ENCODE results near the gene ATP1A4.
"Not testable (repeated sequence)": the region's sequence is repeated elsewhere in the genome, so short reads cannot be mapped to it uniquely, and the experiment has no call there.

ATP1A4 gene

DNA sequence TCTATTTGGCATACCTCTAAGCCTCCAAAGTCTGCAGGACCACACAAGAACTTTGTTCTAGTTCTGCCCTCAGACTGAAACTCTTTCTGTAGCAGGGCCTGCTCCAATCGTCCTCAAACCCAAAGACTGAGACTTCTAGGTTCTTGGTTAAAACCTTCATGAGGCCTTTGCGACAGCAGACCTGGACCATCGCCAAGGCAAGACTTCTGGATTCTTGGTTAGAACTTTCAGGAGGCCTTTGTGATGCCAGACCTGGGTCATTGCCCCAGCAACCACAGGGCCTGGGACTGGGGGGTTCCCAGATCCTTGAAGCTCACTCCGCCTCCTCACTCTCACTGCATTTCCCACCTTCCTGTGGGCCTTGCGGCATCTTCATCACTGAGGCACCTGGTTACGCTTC lies at the start of gene ATP1A4:
TSS of gene ATP1A4 (plus strand) at position 301 of the 400 bp plus-strand sequence. CDS start 438 bp downstream, outside the sequence.
- no peak for DNase-seq

DNA sequence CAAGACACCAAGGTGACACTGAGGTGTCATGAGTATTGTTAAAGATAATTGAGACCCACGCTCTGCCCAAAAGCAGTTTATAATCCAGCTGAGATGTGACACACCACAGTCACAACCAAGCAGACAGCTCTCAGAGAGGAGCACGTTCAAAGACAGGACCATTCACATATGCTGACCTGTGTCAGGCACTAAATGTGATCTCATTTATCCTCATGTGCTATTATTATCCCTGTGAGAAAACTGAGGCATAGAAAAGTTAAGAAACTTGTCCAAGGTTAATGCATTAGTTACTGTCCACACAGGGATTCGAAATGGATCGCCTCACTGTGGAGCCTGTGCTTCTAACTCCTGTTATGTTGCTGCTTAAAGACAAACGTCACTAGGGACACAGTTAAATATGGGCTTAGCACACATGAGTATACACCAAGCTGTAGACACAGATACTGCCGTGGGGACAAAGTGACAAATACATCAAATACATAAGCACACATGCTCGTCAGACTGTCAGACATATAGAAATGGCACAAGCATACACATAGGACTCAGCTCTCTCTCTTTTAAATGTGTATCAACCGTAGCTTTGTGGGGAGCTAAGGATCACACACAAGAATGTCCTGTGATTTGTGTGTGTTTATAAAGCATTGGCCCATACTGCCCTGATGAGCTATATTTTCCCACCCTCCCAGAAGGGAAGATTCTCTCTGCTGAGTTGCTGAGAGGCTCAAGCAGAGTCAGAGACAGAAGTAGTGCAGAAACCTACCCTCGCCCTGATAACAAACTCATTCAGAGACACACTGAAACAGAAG lies 49.5 kb upstream of the ATP1A4 start:
- DNase-seq = no peak

DNA sequence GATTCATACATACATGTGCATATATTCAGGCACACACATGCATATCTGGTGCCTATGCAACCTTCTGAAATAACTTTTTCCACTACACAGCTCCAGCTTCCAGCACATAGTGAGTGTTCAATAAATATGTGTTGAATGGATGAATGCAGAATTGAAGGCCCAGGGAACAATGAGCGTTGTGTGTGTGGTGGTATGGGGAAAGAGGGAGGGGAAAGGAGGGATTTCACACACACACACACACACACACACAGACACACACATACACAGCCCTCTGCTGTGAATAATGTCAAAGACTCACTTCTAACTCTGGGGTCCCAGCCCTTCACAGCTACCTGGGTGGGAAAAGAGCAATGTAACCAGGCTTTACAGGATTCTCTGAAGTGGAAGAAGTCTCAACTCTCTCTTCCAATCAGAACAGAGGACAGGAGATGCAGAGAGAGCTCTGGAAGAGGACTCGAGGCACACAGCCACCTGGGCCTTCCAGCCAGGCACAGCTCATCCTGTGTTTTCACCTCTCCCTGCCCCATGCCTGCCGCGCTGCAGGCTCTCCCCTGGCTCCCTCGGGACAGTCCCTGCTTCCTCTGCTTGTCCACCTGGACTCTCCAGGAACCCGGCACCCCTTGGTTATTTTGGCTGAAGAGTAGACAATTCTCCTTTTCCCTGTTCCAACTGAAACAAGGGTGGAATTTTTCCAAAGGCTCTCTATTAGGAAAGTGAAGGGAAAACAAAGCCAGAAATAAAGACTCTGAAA lies 47.6 kb upstream of the ATP1A4 start:
- DNase-seq = no peak

DNA sequence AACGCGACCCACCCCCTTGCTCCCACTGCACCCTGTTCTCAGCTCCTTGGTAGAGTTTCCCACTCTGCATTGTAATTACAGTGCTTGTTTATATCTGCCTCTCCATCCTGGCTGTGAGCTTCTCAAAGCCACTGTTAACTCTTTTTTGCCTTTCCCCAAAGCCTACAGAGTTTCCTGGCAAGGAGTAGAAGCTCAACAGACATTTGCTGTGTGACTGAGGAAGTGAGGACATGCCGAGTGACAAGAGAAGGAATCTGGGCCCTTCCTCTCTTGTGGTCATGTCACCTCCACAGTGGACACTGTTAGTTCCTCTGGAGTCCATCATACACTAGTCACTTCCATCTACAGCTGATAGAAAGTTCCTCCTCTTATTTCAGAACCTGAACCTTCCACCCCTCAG lies 46.9 kb upstream of the ATP1A4 start:
- no peak for DNase-seq

DNA sequence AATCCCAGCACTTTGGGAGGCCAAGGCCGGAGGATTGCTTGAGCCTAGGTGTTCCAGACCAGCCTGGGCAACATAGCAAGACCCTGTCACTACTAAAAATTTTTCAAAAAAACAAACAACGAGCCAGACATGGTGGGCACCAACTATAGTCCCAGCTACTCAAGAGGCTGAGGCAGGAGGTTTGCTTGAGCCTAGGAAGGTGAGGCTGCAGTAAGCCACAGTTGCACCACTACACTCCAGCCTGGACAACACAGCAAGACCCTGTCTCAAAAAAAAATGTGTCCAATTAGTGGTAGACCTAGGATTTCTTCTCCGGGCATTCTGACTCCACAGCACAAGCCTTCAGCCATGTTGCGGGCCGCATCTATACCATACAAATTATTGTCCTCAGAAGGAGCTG lies 46.2 kb upstream of the ATP1A4 start:
- DNase-seq = no peak

DNA sequence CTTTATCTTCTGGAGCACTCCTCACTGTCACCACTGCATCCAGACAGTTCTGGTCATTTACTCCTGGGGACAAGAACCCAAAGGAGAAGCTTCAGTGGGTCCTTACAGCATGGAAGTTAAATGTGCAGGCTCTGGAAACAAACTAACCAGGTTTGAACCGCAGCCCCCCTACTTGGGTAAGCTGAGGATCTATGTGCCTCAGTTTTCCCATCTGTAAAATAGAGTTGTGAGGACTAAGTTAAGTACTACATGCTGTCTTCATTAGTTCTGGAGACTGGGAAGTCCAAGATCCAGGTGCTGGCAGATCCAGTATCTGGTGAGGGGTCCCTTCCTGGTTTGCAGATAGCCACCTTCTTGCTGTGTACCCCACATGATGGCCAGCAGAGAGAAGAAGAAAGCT lies 43.9 kb upstream of the ATP1A4 start:
- DNase-seq = no peak

DNA sequence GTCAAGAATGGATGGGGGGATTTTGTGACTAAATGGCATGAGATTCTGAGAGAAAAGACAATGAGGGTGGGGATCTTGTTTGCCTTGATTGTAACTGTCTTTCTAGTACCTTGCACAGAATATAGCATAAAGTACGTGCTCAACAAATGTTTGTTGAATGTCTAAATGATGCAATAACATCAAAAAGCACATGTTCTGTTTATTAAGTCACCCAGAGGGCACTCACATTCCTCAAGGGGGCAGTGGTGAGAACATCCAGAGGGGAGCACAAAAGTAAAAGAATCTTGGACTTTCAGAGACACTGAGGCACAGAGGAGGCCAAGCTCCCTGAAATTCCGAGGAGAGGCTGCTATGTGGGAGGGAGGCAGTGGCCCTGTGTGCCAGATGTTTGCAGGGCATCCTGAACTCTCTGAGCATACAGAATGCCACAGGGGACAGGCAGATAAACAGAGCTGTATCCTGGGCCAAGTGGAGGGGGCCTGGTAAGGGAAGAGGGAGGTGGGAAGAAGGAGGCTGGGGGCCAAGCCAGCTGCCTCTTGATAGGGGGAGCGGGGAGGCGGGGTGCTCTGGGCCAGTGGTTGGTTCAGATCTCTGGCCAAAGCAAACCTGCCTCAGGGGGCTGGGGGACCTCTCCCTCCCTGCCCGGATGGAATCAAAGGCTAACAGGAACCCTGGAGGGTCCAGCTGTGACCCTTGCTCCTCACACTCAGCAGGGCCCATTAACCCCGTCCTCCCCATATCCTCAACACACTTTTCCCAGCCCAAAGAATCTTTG lies 42.3 kb upstream of the ATP1A4 start:
- peak; percentile 56 for DNase-seq

DNA sequence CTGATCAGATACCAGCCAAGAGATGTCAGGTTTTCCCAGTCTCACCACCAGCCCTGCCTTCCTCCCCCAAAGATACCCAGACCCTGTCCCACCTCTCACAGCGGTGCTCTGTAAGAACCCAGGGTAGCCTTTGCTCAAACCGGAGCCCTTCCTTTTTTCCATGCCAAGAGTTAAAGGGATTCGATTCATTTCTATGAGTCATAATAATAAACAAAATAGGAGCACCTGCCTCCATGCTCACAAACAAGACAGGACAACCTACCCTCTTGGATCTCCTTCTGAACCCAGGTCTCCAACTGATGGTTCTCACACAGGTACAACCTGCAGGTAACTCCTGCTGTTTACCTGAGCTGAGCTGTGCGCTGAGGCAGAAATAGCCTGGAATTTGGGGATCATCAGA lies 41.7 kb upstream of the ATP1A4 start:
- DNase-seq = no peak

DNA sequence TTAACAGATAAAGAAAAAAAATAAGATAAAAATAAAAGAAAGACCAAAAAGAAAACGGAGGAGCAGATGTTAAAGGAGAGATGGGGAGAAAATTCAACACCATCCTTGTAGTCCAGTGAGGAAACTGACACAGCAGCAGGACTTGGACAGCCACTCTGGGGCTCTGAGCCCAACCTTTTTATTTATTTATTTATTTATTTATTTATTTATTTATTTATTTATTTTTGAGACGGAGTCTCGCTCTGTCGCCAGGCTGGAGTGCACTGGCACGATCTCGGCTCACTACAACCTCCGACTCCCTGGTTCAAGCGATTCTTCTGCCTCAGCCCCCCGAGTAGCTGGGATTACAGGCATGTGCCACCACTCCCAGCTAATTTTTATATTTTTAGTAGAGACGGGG lies 39.9 kb upstream of the ATP1A4 start:
- not testable (repeated sequence) for DNase-seq

DNA sequence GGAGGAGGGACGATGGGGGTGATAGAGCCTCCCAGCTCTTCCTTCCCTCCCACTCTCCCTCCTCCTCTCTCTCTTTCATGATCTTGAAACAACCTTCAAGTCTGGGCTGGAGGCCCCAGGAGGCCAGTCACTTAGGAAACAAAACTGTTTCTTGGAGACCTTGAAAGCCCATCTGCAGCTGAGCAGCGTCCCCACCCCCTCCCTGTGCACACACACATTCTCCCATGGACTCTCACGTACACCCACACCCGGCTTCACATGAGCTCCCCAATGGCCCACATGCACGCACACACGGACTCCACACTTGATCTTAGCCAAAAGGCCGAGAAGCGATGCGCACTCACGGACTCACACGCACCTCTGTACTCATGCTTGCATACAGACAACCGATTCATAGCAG lies 39.0 kb upstream of the ATP1A4 start:
- no peak for DNase-seq

DNA sequence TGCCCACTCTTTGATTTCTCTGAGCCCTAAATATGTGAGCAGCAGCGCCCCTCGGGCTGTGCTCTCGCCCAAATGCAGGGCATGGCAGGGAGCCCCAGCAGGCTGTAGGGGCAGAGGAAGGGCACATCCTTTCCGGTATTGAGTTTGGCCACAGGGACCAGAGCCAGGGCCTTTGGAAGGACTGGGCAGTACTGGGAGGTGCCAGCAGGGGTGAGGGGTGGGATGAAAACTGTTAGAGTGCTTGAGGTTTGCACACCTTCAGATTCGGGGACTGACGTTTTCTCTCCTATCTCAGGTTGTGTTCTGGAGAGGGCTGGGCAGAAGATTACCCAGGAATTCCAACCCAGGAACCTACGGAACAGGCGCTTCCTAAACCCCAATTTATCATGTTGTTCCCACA lies 38.0 kb upstream of the ATP1A4 start:
- DNase-seq = no peak

DNA sequence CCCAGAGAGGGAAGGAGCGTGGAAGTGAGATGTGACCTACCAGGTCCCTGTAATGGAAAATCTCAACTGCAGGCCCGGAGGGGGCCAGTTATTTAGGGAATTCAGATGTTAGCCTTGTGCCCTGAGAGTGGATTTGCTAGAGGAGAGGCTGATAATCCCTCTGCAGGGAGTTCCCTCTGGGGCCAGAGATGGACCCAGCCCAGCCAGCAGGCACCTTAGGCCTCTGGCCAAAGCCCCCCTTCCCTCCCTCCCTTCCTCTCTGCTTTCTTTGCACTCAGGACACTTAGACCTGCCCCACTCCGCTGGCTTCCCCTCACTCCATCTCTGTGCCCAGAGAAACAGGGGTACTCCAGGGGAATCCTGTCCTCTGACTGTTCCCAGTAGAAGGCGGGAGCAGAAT lies 37.3 kb upstream of the ATP1A4 start:
- DNase-seq = no peak

DNA sequence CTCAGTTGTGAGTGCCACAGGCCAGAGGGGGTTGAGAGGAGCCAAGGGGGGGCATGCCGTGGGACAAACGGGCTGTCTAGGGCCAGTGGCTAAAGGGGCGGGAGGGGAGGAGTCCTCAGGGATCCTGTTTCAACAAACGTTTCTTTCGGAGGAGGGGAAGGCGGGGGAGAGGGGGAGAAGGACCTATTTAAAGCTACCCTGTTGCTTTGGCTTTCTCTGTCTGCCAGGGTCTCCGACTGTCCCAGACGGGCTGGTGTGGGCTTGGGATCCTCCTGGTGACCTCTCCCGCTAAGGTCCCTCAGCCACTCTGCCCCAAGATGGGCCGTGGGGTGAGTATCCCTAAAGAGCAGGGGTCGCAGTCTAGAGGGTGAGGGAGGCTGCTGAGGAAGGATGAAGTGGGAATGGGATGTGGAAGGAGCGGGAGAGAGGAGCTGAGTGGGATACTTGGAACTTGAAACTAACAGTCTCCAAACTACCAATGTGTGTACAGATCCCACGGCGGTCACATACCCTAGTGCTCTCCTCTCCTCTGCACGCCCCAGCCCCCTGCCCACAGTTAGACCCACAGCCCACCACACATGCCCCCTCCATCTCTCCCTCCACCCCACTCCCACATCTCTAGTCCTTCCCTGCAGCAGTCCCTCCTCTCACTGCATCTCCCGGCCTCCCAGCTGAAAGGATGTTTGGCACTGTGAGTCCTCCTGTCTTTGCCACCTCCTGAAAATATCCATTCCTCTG lies 35.7 kb upstream of the ATP1A4 start, which contains the start of gene ATP1A2:
TSS of gene ATP1A2 (plus strand) at position 215 of the 738 bp plus-strand sequence. CDS start at position 318, 103 bp downstream.
- DNase-seq = no peak

DNA sequence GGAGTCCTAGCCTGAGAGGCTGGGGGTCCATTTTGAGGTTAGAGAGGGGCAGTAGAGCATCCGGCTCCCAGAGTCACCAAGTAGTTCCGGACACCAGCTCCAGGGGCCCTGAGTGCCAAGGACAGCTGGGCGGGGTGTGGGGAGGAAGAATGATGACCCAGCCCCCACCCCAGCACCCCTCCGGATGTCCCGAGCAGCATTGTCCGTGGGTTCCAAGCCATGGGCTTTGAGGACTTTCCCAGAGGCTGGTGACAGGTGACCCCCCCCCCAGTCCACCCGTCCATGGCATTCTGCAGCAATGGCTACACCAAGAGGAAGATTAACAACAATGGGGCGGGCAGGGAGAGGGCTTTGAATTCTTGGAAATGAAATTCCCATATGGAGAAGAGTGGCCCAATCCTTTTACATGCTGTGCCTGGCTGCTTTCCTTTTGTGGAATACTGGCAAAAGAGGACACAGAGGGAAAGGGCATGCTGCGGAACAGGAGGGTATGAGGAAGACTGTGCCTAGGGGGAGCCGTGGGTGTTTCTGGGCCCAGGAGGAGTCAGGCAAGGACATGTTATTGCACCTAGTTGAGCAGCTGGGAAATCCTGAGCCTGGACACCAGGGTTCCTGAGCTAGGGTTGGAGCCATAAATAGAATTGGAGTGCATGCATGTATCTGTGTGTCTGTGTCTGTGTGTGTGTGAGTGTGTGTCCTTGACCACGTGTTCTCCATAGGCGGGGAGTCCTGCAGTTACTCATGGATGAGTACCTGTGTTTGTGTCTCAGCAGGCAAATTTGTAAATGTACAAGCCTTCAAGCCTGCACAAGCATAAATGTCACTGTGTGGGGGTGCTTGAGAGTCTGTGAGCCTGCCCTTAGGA lies 34.9 kb upstream of the ATP1A4 start:
- no peak for DNase-seq

DNA sequence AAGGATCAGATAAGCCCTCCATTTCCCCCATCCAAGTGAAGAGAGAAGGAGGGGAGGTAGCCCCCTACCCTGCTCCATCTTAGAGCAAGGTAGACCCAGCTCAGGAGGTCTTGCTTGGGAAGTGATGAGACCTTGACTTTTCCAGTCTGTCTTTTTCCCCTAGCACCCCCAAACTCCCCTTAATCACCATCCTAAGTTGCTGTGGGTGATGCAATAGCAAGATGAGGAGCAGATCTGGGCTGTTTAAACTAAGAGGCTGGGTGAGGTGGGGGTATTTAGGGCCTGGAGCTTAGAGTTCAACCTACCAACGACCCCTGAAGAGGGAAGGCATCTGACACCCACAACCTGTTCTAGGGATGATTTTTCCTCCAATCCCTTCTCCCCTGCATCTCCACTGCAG lies 34.1 kb upstream of the ATP1A4 start:
- DNase-seq = no peak

DNA sequence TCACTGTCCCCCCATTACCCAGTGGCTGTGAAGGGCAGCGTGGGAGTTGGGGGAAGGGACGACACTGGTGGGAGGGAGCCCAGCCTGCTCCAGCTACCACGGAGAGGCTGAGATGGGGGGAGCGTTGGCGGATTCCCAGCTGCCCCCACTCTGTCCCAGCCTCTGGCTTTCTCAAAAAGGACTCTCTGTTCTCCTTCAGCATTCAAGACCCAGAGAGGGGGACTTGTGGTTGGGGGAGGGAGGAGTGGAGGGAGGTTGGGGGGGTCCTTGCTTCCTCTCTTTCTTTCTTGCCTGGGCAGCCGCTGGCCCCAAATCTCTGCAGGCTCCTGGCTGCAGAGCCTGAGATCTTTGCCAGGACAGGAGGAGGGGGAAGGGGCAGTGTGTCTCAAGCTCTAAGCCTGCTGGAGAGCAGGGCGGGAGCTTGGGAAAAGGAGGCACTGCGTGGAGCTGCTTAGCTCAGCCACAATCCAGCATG lies 33.7 kb upstream of the ATP1A4 start:
- DNase-seq = no peak

DNA sequence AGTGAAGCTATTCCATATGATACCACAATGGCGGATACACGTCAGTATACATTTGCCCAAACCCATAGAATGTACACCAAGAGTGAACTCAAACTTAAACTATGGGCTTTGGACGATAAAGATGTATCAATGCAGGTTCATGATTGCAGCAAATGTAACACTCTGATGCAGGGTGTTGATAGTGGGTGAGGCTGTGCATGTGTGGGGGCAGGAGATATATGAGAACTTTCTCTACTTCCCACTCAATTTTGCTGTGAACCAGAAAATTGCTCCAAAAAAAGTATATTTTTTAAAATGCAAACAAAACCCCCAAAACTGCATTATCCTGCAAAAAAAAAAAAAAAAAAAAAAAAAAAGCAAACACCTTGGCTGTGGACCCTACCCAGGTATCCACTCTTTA lies 32.5 kb upstream of the ATP1A4 start:
- no peak for DNase-seq

DNA sequence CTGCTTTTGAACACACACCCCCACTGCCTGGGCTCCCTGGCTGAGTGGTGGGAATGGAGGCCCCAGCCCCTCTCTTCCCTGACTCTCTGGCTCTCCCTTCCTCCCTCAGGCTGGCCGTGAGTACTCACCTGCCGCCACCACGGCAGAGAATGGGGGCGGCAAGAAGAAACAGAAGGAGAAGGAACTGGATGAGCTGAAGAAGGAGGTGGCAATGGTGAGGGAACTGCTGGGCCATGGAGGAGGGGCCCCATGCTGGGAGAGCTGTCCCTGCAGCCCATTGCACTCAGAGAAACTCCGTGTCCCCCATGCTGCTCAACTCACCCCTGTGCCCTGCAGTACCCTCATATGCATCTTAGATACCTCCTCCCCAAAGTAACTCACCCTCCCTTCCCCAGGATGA lies 30.6 kb upstream of the ATP1A4 start:
- DNase-seq = no peak

DNA sequence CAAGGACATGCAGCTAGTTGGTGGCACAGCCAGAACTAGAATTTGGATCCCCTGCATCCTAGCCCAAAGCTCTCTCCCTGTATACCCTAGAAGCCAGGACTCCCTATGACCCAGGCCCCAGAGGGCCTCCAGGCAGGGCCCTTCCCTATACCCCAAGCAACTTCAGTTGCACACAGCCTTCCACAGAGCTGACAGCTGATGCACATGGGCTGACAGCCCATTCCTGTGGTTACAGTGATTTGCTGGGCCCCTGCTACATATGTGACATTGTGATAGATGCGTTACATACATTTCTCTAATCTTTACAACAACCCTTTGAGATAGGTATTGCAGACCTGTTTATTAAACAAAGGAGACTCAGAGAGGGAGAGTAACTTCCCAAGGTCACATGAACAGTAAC lies 30.0 kb upstream of the ATP1A4 start:
- DNase-seq = no peak

DNA sequence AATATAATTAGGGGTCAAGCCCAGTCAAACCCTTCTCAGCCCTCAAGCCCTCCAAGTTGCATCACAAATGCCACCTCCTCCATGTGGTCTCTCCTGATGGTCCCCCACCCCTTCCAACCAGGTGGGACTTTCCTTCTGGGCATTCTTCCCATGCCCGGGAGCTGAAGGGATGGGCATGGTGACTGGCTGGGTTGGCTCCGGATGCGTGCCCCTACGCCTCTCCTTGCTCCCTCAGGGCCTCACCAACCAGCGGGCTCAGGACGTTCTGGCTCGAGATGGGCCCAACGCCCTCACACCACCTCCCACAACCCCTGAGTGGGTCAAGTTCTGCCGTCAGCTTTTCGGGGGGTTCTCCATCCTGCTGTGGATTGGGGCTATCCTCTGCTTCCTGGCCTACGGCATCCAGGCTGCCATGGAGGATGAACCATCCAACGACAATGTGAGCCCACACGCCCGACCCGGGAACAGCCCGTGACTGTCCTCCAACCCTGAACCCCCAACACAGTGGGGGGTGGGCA lies 28.4 kb upstream of the ATP1A4 start:
- no peak for DNase-seq

DNA sequence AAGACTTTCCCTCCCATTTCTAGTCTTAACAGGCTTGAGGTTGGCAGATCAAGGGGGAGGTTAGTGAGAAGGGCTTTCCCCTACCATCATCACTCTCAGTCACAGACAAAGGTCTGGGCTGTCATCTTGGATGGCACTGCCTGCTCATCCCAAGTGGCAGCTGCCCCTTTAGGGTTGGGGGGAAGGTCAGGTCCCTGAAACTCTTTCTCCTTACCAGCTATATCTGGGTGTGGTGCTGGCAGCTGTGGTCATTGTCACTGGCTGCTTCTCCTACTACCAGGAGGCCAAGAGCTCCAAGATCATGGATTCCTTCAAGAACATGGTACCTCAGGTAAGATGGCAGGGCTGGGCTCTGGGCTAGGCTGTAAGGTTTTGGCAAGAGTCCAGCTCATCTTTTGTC lies 27.7 kb upstream of the ATP1A4 start:
- no peak for DNase-seq

All from activated CD4-positive, alpha-beta T cell treated with anti-CD3 and anti-CD28 coated beads, Interleukin-10, Interleukin-2, amounts not matched to agents 100 ng/mL and 50 ng/mL, durations not matched to agents 16 hours and 8 hours (primary cell).